BLaER1 treated with 17β-estradiol and CSF1 and Interleukin-3, amounts not matched to agents 10 nM and 100 nM (cell line): Measurements from ENCODE around the gene PAK3.

Source experiments
- H3K27ac ChIP-seq, 11 experiments: shearing (Covaris generic); formaldehyde crosslinking; 2 replicates each; pipeline ENCODE4 v1.8.1; 2022
- H3K27me3 ChIP-seq, 11 experiments: shearing (Covaris generic); formaldehyde crosslinking; 2 replicates each; pipeline ENCODE4 v1.8.1; 2022
- H3K36me3 ChIP-seq, 11 experiments: shearing (Covaris generic); formaldehyde crosslinking; 2 replicates each; pipeline ENCODE4 v1.8.1; 2022
- H3K4me1 ChIP-seq, 10 experiments: shearing (Covaris generic); formaldehyde crosslinking; 2 replicates each; pipeline ENCODE4 v1.8.1; 2022
- H3K4me2 ChIP-seq, 11 experiments: shearing (Covaris generic); formaldehyde crosslinking; 2 replicates each; pipeline ENCODE4 v1.8.1; 2022
- H3K4me3 ChIP-seq, 10 experiments: shearing (Covaris generic); formaldehyde crosslinking; 2 replicates each; pipeline ENCODE4 v1.8.1; 2022
- H3K9ac ChIP-seq, 11 experiments: shearing (Covaris generic); formaldehyde crosslinking; 2 replicates each; pipeline ENCODE4 v1.8.1; 2022
- H3K9me3 ChIP-seq, 11 experiments: shearing (Covaris generic); formaldehyde crosslinking; replicated peaks in 1 of 11; 2 replicates each; pipeline ENCODE4 v1.8.1; 2022
- H4K20me1 ChIP-seq, 11 experiments: shearing (Covaris generic); formaldehyde crosslinking; 2 replicates each; pipeline ENCODE4 v1.8.1; 2022
- Cebpa-rat ChIP-seq, 11 experiments: shearing (Covaris generic); IDR thresholded peaks; 2 replicates each; pipeline ENCODE4 v1.8.1; 2022

PAK3 gene

GRCh38 chrX:111164728-111165127, 68.7 kb downstream of the PAK3 start:
- H3K9ac ChIP-seq, result no peak overlapping the region
- no peak overlapping the region for H3K4me3 ChIP-seq
- H4K20me1 ChIP-seq, result no peaks in the 10 kb centered on the region
- peaks cover 4 to 8% (median 6%) of the 10 kb centered on the region in 11 experiments; a peak in 13 of 22 replicates for H3K9me3 ChIP-seq
- H3K36me3 ChIP-seq, result no peaks in the 10 kb centered on the region
- peaks cover 61 to 83% (median 80%) of the 10 kb centered on the region in 11 experiments for H3K27me3 ChIP-seq
- H3K4me2 ChIP-seq, result no peak overlapping the region
- H3K27ac ChIP-seq, result no peak overlapping the region
- no peak for TF ChIP-seq Cebpa-rat (IDR thresholded peaks at IDR 0.05)
- H3K4me1 ChIP-seq, result 0 out of 20 replicates have a peak, but pooled peaks cover 0 to 4% (median 0%) of the 10 kb centered on the region in 10 experiments

DNA sequence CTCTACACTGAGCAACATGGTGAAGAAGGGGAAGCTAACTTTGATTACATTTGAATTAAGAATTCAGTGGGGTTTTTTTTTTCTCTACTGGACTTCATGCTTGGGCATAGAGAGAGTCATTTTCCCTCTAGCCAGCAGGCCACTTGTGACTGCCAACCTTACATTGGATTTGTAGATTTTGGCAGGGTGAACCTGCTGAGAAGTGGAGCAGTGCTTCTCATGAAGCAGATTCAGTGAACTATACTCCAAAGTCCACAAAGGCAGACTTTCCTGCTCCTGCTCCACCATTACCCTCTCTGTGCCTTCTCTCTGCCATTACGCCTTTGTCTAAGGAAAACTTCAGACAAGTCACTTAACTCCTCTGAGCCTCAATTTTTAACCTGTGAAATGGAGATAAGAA, 69.9 kb downstream of the PAK3 start:
- Histone ChIP-seq H3K4me1 (0 out of 20 replicates have a peak, but pooled peaks cover 0 to 4% (median 0%) of the 10 kb centered on the region in 10 experiments), H3K4me3 (no peak overlapping the region), H4K20me1 (no peaks in the 10 kb centered on the region), H3K27me3 (peaks cover 71 to 92% (median 89%) of the 10 kb centered on the region in 11 experiments), H3K9ac (no peak overlapping the region), H3K27ac (no peak overlapping the region), H3K36me3 (no peaks in the 10 kb centered on the region), H3K9me3 (peaks cover 4 to 8% (median 6%) of the 10 kb centered on the region in 11 experiments; a peak in 13 of 22 replicates), H3K4me2 (no peak overlapping the region)
- TF ChIP-seq Cebpa-rat (IDR thresholded peaks at IDR 0.05), result no peak

DNA sequence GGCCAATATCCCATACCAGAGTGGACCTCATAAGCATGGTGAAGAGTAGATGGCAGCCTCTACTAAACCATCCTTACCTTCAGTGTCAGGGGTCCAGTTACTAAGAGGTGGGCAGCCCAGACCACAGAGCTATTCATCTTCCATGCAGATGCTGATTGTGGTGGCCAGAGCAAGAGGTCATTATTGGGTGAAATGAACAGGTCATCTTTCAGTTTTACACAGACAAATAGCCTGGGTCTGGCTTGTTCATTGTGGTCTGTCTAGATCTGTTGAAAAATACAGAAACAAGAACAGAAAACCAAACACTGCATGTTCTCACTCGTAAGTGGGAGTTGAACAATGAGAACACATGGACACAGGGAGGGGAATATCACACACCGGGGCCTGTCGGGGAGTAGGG, 71.3 kb downstream of the PAK3 start:
- no peak overlapping the region for H3K27ac ChIP-seq
- H3K4me3 ChIP-seq, result no peak overlapping the region
- no peak for TF ChIP-seq Cebpa-rat (IDR thresholded peaks at IDR 0.05)
- H3K4me1 ChIP-seq, result 0 out of 20 replicates have a peak, but pooled peaks cover 0 to 4% (median 0%) of the 10 kb centered on the region in 10 experiments
- H3K9me3 ChIP-seq, result no peaks in the 10 kb centered on the region
- H4K20me1 ChIP-seq, result no peaks in the 10 kb centered on the region
- H3K4me2 ChIP-seq, result no peak overlapping the region
- no peak overlapping the region for H3K9ac ChIP-seq
- H3K27me3 ChIP-seq, result peaks cover 80 to 100% (median 97%) of the 10 kb centered on the region in 11 experiments
- no peaks in the 10 kb centered on the region for H3K36me3 ChIP-seq

GRCh38 chrX:111168314-111168713, 72.3 kb downstream of the PAK3 start:
- no peak overlapping the region for H3K27ac ChIP-seq
- no peak overlapping the region for H3K4me2 ChIP-seq
- H3K36me3 ChIP-seq, result no peaks in the 10 kb centered on the region
- H3K27me3 ChIP-seq, result peaks cover 78 to 99% (median 96%) of the 10 kb centered on the region in 11 experiments
- 0 out of 20 replicates have a peak, but pooled peaks cover 0 to 4% (median 0%) of the 10 kb centered on the region in 10 experiments for H3K4me1 ChIP-seq
- no peak for TF ChIP-seq Cebpa-rat (IDR thresholded peaks at IDR 0.05)
- no peak overlapping the region for H3K4me3 ChIP-seq
- no peaks in the 10 kb centered on the region for H4K20me1 ChIP-seq
- H3K9ac ChIP-seq, result no peak overlapping the region
- no peaks in the 10 kb centered on the region for H3K9me3 ChIP-seq

GRCh38 chrX:111169141-111169540, 73.2 kb downstream of the PAK3 start:
- no peak for TF ChIP-seq Cebpa-rat (IDR thresholded peaks at IDR 0.05)
- no peaks in the 10 kb centered on the region for H3K9me3 ChIP-seq
- H3K4me3 ChIP-seq, result no peak overlapping the region
- H4K20me1 ChIP-seq, result no peaks in the 10 kb centered on the region; a peak in 1 of 22 replicates
- H3K9ac ChIP-seq, result no peak overlapping the region
- no peak overlapping the region for H3K27ac ChIP-seq
- peaks cover 78 to 99% (median 96%) of the 10 kb centered on the region in 11 experiments for H3K27me3 ChIP-seq
- no peak overlapping the region for H3K4me2 ChIP-seq
- no peaks in the 10 kb centered on the region for H3K36me3 ChIP-seq
- 0 out of 20 replicates have a peak, but pooled peaks cover 0 to 4% (median 0%) of the 10 kb centered on the region in 10 experiments for H3K4me1 ChIP-seq

DNA sequence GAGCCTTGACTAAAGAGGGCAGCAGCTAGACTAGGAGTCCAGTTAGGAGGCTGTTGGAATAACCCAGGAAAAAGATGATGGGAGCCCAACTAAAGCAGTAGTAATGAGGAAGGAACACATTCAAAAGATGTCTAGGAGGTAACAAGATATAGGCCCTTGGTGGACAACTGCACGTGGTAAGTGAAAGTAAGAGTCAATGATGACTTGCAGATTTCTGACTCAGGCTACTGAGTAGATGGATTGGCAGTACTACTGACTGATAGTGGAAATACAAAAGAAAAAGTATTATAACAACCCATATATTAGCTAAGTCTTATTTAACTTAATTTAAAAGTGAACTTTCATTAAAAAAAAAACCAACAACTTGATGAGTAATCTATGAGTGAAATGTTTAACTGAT, 74.0 kb downstream of the PAK3 start:
- H3K9me3 ChIP-seq, result no peaks in the 10 kb centered on the region
- TF ChIP-seq Cebpa-rat (IDR thresholded peaks at IDR 0.05), result no peak
- H3K27me3 ChIP-seq, result peaks cover 78 to 99% (median 96%) of the 10 kb centered on the region in 11 experiments
- no peak overlapping the region for H3K9ac ChIP-seq
- 0 out of 20 replicates have a peak, but pooled peaks cover 0 to 4% (median 0%) of the 10 kb centered on the region in 10 experiments for H3K4me1 ChIP-seq
- no peaks in the 10 kb centered on the region; a peak in 1 of 22 replicates for H4K20me1 ChIP-seq
- H3K4me2 ChIP-seq, result no peak overlapping the region
- H3K27ac ChIP-seq, result no peak overlapping the region
- H3K4me3 ChIP-seq, result no peak overlapping the region
- no peaks in the 10 kb centered on the region for H3K36me3 ChIP-seq

DNA sequence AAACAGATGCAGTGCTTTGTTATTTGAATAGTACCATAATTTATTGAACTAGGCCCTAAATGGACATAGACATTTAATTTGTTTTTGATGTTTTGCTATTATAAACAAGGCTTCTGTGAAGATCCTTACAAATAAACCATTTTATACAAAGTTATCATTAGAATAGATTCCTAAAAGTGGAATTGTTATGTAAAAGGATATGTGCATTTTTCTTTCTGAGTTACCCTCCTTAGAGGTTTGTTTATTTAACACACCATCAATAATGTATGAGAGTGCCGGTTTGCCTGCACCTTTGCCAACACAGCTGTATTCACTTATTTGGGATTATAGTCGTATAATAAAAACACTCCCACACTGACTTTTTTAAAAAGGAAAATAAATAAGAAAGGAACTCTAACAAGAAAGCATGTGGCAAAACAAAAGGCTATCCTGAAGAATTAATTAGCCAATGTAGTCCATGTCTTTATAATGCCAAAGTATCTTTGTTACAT, 84.8 kb downstream of the PAK3 start:
- no peak for TF ChIP-seq Cebpa-rat (IDR thresholded peaks at IDR 0.05)
- no peak overlapping the region for H3K4me2 ChIP-seq
- H3K9ac ChIP-seq, result no peak overlapping the region
- H3K4me1 ChIP-seq, result no peaks in the 10 kb centered on the region
- no peak overlapping the region for H3K27ac ChIP-seq
- no peaks in the 10 kb centered on the region for H3K36me3 ChIP-seq
- H3K27me3 ChIP-seq, result peaks cover 67 to 94% (median 83%) of the 10 kb centered on the region in 11 experiments
- no peaks in the 10 kb centered on the region; a peak in 1 of 22 replicates for H3K9me3 ChIP-seq
- H4K20me1 ChIP-seq, result no peaks in the 10 kb centered on the region; a peak in 1 of 22 replicates
- no peak overlapping the region for H3K4me3 ChIP-seq

GRCh38 chrX:111181951-111182350, 86.0 kb downstream of the PAK3 start:
- no peak overlapping the region for H3K4me3 ChIP-seq
- H3K9ac ChIP-seq, result no peak overlapping the region
- H3K4me1 ChIP-seq, result no peaks in the 10 kb centered on the region
- H3K9me3 ChIP-seq, result no peaks in the 10 kb centered on the region; a peak in 1 of 22 replicates
- no peak overlapping the region for H3K4me2 ChIP-seq
- no peak for TF ChIP-seq Cebpa-rat (IDR thresholded peaks at IDR 0.05)
- no peaks in the 10 kb centered on the region for H3K36me3 ChIP-seq
- H3K27ac ChIP-seq, result no peak overlapping the region
- peaks cover 65 to 94% (median 85%) of the 10 kb centered on the region in 11 experiments for H3K27me3 ChIP-seq
- no peaks in the 10 kb centered on the region; a peak in 1 of 22 replicates for H4K20me1 ChIP-seq

DNA sequence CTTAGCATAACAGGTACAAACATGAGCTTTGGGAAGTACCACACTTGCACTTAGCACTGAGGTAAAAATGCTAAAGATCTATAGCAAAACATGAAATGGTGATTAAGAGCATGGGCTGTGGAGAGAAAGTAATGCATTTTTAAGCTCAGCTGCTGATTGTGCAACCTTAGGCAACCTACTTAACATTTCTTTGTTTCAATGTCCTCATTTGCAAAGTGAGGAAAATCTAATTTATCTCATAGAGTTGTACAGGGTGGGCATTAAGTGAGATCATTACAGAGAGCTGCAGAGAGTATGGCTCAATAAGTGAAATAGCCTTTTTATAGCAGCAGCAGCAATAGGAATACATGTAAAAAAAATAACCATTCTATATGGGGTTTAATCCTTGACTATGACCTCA, 87.0 kb downstream of the PAK3 start:
- no peak overlapping the region for H3K4me2 ChIP-seq
- H3K36me3 ChIP-seq, result no peaks in the 10 kb centered on the region

GRCh38 chrX:111191598-111191997, 95.6 kb downstream of the PAK3 start:
- no peak overlapping the region for H3K27ac ChIP-seq
- peaks cover 0 to 3% (median 0%) of the 10 kb centered on the region in 11 experiments; a peak in 1 of 22 replicates for H4K20me1 ChIP-seq
- no peak overlapping the region for H3K4me3 ChIP-seq
- peaks cover 82 to 100% (median 99%) of the 10 kb centered on the region in 11 experiments for H3K27me3 ChIP-seq
- H3K4me1 ChIP-seq, result no peaks in the 10 kb centered on the region
- H3K9me3 ChIP-seq, result no peaks in the 10 kb centered on the region
- TF ChIP-seq Cebpa-rat (IDR thresholded peaks at IDR 0.05), result no peak
- H3K4me2 ChIP-seq, result no peak overlapping the region
- no peaks in the 10 kb centered on the region for H3K36me3 ChIP-seq
- H3K9ac ChIP-seq, result no peak overlapping the region

More for the DNA sequence above, 87.0 kb downstream of the PAK3 start:
- no peaks in the 10 kb centered on the region; a peak in 1 of 22 replicates for H3K9me3 ChIP-seq
- H3K4me3 ChIP-seq, result no peak overlapping the region
- peaks cover 69 to 94% (median 85%) of the 10 kb centered on the region in 11 experiments for H3K27me3 ChIP-seq
- H3K9ac ChIP-seq, result no peak overlapping the region
- no peaks in the 10 kb centered on the region for H3K4me1 ChIP-seq
- no peak for TF ChIP-seq Cebpa-rat (IDR thresholded peaks at IDR 0.05)
- H4K20me1 ChIP-seq, result peaks cover 0 to 3% (median 0%) of the 10 kb centered on the region in 11 experiments; a peak in 1 of 22 replicates
- H3K27ac ChIP-seq, result no peak overlapping the region
